ENCODE data around the gene FPR1.

Gene FPR1

GRCh38 chr19:51735759-51736449 lies 15.8 kb downstream of the FPR1 start:
- no peak for DNase-seq

GRCh38 chr19:51733742-51734522 lies 17.7 kb downstream of the FPR1 start:
- DNase-seq = no peak

DNA sequence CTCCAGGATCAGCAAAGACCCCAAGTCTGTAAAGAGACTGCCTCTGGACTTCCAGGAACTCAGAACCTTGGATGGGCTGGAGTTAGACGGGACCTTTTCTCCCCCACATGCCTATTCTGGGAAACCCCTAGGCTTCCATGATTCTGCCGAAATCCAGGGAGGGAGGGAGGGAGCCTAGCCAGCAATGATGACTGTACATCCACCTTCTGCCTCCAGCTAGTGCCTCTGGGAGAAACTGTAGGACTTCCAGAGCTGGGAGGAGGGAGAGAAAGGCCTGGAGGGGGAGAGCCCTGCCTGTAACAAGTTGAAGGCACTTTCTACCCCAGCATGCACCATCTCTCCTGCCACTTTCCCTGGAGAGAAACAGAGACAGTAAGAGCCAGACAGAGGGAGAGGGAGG lies 21.9 kb downstream of the FPR1 start:
- no peak for DNase-seq

DNA sequence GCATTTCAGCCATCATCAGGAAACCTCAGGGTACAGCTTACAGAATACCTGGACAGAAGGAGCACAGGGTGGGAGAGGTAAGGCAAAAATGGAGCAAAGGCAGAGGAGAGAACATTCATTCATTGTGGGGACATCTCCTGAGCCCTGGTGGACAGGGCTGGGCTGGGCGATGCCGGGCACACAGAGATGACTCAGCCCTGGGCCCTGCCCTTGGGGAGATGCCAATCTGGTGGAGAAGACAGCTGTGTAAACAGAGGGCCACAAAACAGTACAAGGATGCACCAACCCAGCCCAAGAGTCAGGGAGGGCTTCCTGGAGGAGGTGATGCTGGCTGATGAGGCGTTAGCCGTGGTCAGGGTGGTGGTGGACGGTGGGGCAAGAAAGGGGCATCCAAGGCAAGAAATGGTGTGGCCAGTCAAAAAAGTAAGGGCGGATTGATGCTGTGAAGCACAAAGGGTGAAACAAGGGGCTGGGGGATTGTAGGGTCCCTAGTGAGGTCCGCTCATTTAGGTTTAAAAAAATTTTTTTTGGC lies 24.3 kb downstream of the FPR1 start:
- no peak for DNase-seq

DNA sequence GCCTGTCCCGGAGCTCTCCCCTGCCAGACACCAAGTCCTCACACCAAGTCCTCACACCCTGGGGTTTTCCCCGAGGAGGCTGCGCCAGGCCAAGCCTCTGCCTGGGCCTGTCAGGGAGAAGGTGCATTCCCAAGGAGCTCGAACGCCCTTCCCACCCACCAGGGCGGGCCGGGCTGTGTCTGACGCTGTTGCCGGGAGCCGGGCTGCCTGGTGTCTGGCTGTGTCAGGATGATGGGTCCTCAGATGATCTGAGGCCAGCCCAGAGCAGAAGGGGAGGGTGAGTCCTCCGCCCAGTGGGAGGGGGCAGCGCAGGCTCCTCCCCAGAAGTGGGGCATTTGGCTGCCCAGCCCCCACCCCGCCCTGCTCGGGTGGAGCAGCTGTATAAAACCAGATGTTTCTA lies 25.6 kb downstream of the FPR1 start:
- no peak for DNase-seq

GRCh38 chr19:51724543-51724942 lies 27.1 kb downstream of the FPR1 start:
- no peak for DNase-seq

DNA sequence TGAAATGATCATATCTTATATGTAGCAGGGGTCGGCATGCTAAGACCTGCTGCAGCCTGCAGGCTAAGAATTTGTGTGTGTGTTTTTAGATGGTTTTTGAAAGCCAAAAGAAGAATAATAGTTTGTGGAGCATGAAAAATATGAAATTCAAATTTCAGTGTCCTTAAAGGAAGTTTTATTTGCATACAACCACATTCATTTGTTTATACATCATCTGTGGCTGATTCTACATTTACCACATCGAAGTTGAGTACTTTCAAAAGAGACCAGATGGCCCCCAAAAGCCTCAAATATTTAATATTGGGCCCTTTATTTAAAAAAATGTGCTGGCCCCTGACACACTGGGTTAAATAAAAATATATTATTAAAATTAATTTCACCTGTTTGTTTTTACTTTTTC lies 29.2 kb downstream of the FPR1 start:
- no peak for DNase-seq

GRCh38 chr19:51721905-51722304 lies 29.8 kb downstream of the FPR1 start:
- no peak for DNase-seq

DNA sequence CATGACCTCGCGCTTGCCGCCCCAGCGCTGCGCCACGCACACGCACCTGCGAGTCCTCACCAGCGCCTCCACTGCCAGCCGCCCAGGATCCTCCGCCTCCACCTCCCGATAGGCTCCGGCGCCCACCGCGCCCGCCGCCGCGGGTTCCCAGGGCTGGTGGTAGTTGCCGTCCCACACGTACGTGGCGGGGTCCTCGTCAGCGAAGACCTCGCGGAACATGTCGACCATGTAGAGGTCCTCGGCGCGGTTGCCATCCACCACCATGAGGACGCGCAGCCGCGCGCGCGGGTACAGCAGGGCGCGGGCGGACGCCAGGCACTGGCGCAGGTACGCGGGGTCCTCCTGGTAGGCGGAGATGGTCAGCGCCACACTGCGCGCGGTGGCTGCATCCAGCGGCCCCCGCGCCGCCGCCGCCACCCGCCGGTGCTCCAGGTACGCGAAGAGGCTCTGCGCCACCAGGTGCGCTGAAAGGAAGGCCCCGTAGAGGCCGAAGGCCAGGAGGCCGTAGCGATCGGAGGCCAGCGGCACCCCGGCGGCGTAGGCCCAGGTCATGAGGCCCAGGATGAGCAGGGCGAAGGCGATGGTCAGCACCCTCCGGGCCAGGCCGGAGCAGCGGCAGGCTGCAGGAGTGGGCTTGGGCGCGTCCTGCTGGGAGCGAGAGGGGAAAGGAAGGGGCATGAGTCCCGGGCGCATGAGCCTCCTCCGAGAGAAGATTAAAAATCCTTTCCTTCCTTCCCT lies 32.3 kb downstream of the FPR1 start:
- no peak for DNase-seq

GRCh38 chr19:51716925-51717324 lies 34.8 kb downstream of the FPR1 start:
- no peak for DNase-seq

- DNase-seq = no peak
Measured at GRCh38 chr19:51715850-51716249, 35.8 kb downstream of the FPR1 start.

- no peak for DNase-seq
Measured at GRCh38 chr19:51714848-51715247, 36.8 kb downstream of the FPR1 start.

GRCh38 chr19:51713319-51714285 lies 38.1 kb downstream of the FPR1 start:
- no peak for DNase-seq

GRCh38 chr19:51712461-51713081 lies 39.1 kb downstream of the FPR1 start:
- DNase-seq = peak; percentile 45

DNA sequence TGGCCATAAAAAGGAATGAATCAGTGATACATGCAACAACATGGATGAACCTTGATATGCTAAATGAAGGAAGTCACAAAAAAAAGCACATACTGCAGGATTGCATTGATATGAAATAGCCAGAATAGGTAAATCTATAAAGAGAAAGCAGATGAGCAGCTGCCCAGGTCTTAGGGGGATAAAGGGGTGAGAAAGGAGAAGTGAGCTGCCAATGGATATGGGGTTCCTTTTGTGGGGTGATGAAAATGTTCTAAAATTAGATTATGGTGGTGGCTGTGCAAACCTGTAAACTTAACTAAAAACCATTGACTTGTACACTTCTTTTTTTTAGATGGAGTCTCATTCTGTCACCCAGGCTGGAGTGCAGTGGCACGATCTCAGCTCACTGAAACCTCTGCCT lies 40.0 kb downstream of the FPR1 start:
- no peak for DNase-seq

GRCh38 chr19:51710163-51710562 lies 41.5 kb downstream of the FPR1 start:
- no peak for DNase-seq

DNA sequence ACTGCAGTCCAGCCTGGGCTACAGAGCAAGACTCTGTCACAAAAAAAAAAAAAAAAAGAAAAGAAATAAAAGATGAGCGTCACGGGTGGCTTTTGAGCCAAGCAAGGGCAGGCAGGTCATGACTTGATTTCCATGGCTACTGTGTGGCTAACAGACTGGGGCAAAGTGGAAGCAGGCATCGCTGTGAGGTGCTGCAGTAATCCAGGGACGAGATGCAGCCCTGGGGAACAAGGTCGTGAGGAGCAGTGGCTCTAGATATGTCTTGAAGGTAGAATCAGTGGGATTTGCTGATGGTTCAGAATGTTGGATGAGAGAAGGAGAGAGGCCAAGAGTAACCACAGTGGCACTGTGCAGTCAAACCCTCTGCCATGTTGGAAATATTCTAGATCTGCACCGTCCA lies 42.1 kb downstream of the FPR1 start:
- DNase-seq = no peak

GRCh38 chr19:51708811-51709210 lies 42.9 kb downstream of the FPR1 start:
- DNase-seq = no peak

- DNase-seq = no peak
Measured at GRCh38 chr19:51706885-51707284, 44.8 kb downstream of the FPR1 start.

DNA sequence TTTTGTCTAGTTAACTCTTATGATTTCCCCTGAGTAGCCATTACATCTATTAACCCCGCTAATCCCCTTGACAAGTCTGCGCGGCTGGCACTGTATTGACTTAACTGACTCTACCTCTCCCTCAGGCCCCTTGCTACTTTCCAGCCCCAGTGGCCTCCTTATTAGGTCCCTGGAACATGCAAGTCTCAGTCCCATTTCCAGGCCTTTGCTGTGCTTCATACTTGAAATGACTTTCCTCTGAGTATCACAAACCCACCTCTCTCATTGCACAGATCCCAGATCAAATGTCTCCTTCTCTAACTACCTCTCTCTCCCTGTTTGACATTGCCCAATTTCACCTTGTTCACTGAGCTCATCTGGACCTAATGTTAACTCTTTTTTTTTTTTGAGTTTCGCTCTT lies 45.4 kb downstream of the FPR1 start:
- DNase-seq = no peak

DNA sequence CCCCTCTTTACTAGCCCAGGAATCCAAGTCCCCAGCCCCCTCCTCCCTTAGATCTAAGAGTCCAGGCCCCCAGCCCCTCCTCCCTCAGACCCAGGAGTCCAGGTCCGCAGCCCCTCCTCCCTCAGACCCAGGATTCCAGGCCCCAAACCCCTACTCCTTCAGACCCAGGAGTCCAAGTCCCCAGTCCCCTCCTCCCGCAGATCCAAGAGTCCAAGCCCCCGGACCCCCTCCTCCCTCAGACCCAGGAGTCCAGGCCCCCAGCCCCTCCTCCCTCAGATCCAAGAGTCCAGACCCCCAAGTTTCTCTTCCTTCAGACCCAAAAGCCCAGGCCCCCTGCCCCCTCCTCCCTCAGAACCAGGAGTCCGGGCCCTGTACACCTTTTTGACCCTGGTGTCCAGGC lies 47.1 kb downstream of the FPR1 start:
- no peak for DNase-seq

All from NCI-H146 (cell line).